OCI-M1 (cell line): ENCODE results near the gene OR7A5.
"Not testable (repeated sequence)": the region's sequence is repeated elsewhere in the genome, so short reads cannot be mapped to it uniquely, and the experiment has no call there.

Source experiments
- DNase-seq: peaks from one replicate; lab custom pipeline; 2025; lab: John Stamatoyannopoulos, UW

OR7A5 gene

GRCh38 chr19:14835011-14835410 is at the start of gene OR7A5, which contains the start of gene OR7C1:
Gene OR7A5, minus strand, starts transcription at chr19:14835185. Its CDS starts 6,944 bp downstream, at chr19:14828241.
Gene OR7C1, minus strand, starts transcription at chr19:14835185. Its CDS starts 35,049 bp downstream, at chr19:14800136.
- no peak for DNase-seq

GRCh38 chr19:14871619-14872230 is 36.7 kb upstream of the OR7A5 start:
- DNase-seq = peak; percentile 88

- no peak for DNase-seq
These were observed 33.5 kb upstream of the OR7A5 start for GRCh38 chr19:14868497-14868896.

GRCh38 chr19:14848822-14849221 is 13.8 kb upstream of the OR7A5 start, which contains the start of gene OR7A10:
Gene OR7A10, minus strand, starts transcription at chr19:14848922. Its CDS starts 7,045 bp downstream, at chr19:14841877.
- no peak for DNase-seq

- DNase-seq = no peak
These were observed 8.6 kb upstream of the OR7A5 start for GRCh38 chr19:14843578-14843977.

- no peak for DNase-seq
These were observed 8.2 kb upstream of the OR7A5 start for GRCh38 chr19:14843169-14843568.

GRCh38 chr19:14840206-14840605 is 5.2 kb upstream of the OR7A5 start:
- DNase-seq = no peak

GRCh38 chr19:14837391-14837790 is 2.4 kb upstream of the OR7A5 start:
- no peak for DNase-seq

GRCh38 chr19:14830702-14831101 is 4.3 kb downstream of the OR7A5 start:
- peak; percentile 86 for DNase-seq

GRCh38 chr19:14826006-14826405 is 9.0 kb downstream of the OR7A5 start:
- DNase-seq = no peak

GRCh38 chr19:14821937-14822336 is 13.0 kb downstream of the OR7A5 start:
- DNase-seq = peak; percentile 71

GRCh38 chr19:14818588-14818987 is 16.4 kb downstream of the OR7A5 start:
- DNase-seq = peak; percentile 67

- DNase-seq = no peak
These were observed 17.9 kb downstream of the OR7A5 start for GRCh38 chr19:14817052-14817451.

GRCh38 chr19:14814982-14815652 is 19.9 kb downstream of the OR7A5 start:
- DNase-seq = peak; percentile 57

GRCh38 chr19:14809272-14810057 is 25.5 kb downstream of the OR7A5 start:
- no peak for DNase-seq

GRCh38 chr19:14804765-14805164 is 30.2 kb downstream of the OR7A5 start:
- no peak for DNase-seq

GRCh38 chr19:14798760-14799159 is 36.2 kb downstream of the OR7A5 start:
- peak; percentile 43 for DNase-seq

GRCh38 chr19:14796021-14796420 is 39.0 kb downstream of the OR7A5 start:
- DNase-seq = no peak

GRCh38 chr19:14795078-14795721 is 39.8 kb downstream of the OR7A5 start:
- peak; percentile 73 for DNase-seq

GRCh38 chr19:14792250-14792649 is 42.7 kb downstream of the OR7A5 start:
- not testable (repeated sequence) for DNase-seq

- DNase-seq = peak; percentile 76
These were observed 48.5 kb downstream of the OR7A5 start for GRCh38 chr19:14786421-14786851.
